ENCODE measurements around the gene PDE7B. TPM values are rescaled to one million over a fixed set of nuclear protein-coding genes. Genes with fewer than 3 reads are reported as not detected.

PDE7B gene
- total and polyA plus RNA-seq, 4 donors: 0.26 to 3.7 (median 1.8) TPM

DNA sequence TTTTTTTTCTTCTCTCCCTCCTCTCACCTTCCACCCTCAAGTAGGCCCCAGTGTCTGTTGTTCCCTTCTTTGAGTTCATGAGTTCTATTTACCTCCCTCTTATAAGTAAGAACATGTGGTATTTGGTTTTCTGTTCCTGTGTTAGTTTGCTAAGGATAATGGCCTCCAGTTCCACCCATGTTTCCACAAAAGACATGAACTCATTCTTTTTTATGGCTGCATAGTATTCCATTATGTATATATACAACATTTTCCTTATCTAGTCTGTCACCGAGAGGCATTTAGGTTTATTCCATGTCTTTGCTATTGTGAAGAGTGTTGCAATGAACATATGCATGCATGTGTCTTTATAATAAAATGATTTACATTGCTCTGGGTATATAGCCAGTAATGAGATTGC lies 147.9 kb downstream of the PDE7B start:
- Histone ChIP-seq H3K4me3 (no peak overlapping the region), H3K27me3 (ENCODE audit: control insufficient read depth in 3 of 3, insufficient read depth in 3 of 3, low read length in 2 of 3) (no peaks in the 10 kb centered on the region), H3K9me3 (ENCODE audit: control insufficient read depth in 4 of 4, insufficient read depth in 3 of 4, low read length in 3 of 4) (peaks cover 0 to 4% (median 0%) of the 10 kb centered on the region in 4 donors), H3K9ac (ENCODE audit: insufficient read depth in 1 of 2, low read length in 2 of 2) (no peak overlapping the region), H3K27ac (ENCODE audit: low read depth in 1 of 2, low read length in 1 of 2) (no peak overlapping the region), H3K36me3 (ENCODE audit: control insufficient read depth in 4 of 4, insufficient read depth in 4 of 4, low read length in 4 of 4) (no peaks in the 10 kb centered on the region), H3K4me1 (ENCODE audit: control insufficient read depth in 5 of 5, insufficient read depth in 5 of 5, low read length in 5 of 5) (peaks cover 0 to 1% (median 0%) of the 10 kb centered on the region in 5 donors)
- ATAC-seq (ENCODE audit: insufficient read depth, low FRiP score): no peak
- WGBS, 2 donors: 97 to 99% methylated on average over 1 of the region's 1 CpG
- no peak for TF ChIP-seq CTCF (IDR thresholded peaks at IDR 0.05; ENCODE audit: control extremely low read depth, extremely low read depth)
- no peak for DNase-seq

DNA sequence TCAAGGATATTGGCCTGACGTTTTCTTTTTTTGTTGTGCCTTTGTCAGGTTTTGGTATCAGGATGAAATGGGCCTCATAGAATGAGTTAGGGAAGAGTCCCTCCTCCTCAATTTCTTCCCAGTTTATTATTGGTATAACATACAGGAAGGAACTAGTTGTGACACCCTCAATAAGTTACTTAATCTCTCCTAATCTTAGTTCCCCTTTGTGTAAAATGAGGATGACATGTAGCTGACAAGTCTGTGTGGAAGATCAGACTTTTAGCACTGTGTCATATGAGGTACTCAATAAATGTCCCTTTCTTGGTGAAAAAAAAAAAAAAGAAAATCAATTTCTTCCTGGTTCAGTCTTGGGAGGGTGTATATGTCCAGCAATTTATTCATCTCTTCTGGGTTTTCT lies 155.8 kb downstream of the PDE7B start:
- Histone ChIP-seq H3K9me3 (ENCODE audit: control insufficient read depth in 4 of 4, insufficient read depth in 3 of 4, low read length in 3 of 4) (peaks cover 0 to 3% (median 0%) of the 10 kb centered on the region in 4 donors), H3K4me1 (ENCODE audit: control insufficient read depth in 5 of 5, insufficient read depth in 5 of 5, low read length in 5 of 5) (no peaks in the 10 kb centered on the region), H3K27me3 (ENCODE audit: control insufficient read depth in 3 of 3, insufficient read depth in 3 of 3, low read length in 2 of 3) (no peaks in the 10 kb centered on the region), H3K4me3 (no peak overlapping the region), H3K27ac (ENCODE audit: low read depth in 1 of 2, low read length in 1 of 2) (no peak overlapping the region), H3K9ac (ENCODE audit: insufficient read depth in 1 of 2, low read length in 2 of 2) (no peak overlapping the region), H3K36me3 (ENCODE audit: control insufficient read depth in 4 of 4, insufficient read depth in 4 of 4, low read length in 4 of 4) (no peaks in the 10 kb centered on the region)
- TF ChIP-seq CTCF (IDR thresholded peaks at IDR 0.05; ENCODE audit: control extremely low read depth, extremely low read depth): no peak
- ATAC-seq (ENCODE audit: insufficient read depth, low FRiP score) (no peak), DNase-seq (no peak)
- WGBS, 2 donors: 17 to 57% methylated on average over 1 of the region's 1 CpG

DNA sequence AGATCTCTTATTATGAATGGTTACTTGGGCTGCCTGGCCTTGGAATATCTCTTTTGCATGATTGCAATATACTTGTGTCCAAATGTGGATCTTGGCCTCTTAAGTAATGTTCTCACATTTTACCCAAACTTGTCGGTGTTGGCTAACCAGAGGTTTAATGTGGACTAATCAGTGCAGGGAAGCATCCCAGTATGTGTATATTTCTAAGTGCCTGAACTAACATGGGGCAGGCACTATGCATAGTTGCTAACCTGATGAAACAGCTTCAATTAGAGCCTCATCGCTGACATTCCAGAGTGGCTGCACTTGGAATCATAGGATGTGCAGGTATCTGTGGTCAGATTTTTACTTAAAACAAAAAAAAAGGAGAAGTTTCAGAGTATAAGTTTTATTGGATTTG lies 160.0 kb downstream of the PDE7B start:
- H3K9ac ChIP-seq (ENCODE audit: insufficient read depth in 1 of 2, low read length in 2 of 2): no peak overlapping the region
- H3K27me3 ChIP-seq (ENCODE audit: control insufficient read depth in 3 of 3, insufficient read depth in 3 of 3, low read length in 2 of 3): no peaks in the 10 kb centered on the region
- no peak overlapping the region for H3K4me3 ChIP-seq
- H3K9me3 ChIP-seq (ENCODE audit: control insufficient read depth in 4 of 4, insufficient read depth in 3 of 4, low read length in 3 of 4): peaks cover 0 to 3% (median 0%) of the 10 kb centered on the region in 4 donors
- no peak for TF ChIP-seq CTCF (IDR thresholded peaks at IDR 0.05; ENCODE audit: control extremely low read depth, extremely low read depth)
- no peaks in the 10 kb centered on the region for H3K36me3 ChIP-seq (ENCODE audit: control insufficient read depth in 4 of 4, insufficient read depth in 4 of 4, low read length in 4 of 4)
- ATAC-seq (ENCODE audit: insufficient read depth, low FRiP score) (no peak), DNase-seq (no peak)
- no peak overlapping the region for H3K27ac ChIP-seq (ENCODE audit: low read depth in 1 of 2, low read length in 1 of 2)
- peaks cover 0 to 13% (median 4%) of the 10 kb centered on the region in 5 donors for H3K4me1 ChIP-seq (ENCODE audit: control insufficient read depth in 5 of 5, insufficient read depth in 5 of 5, low read length in 5 of 5)
- 65 to 85% methylated on average over 2 of the region's 2 CpGs for WGBS, 2 donors

Measured in lung (tissue), 12 donors.